NCI-H128 (cell line): Measurements from ENCODE around the gene CLDN15.
"Not testable (repeated sequence)": the region's sequence is repeated elsewhere in the genome, so short reads cannot be mapped to it uniquely, and the experiment has no call there.

Experiments
- DNase-seq: peaks from one replicate; lab custom pipeline; 2025; ENCODE audit not compliant: unreplicated experiment; lab: John Stamatoyannopoulos, UW

The CLDN15 gene

DNA sequence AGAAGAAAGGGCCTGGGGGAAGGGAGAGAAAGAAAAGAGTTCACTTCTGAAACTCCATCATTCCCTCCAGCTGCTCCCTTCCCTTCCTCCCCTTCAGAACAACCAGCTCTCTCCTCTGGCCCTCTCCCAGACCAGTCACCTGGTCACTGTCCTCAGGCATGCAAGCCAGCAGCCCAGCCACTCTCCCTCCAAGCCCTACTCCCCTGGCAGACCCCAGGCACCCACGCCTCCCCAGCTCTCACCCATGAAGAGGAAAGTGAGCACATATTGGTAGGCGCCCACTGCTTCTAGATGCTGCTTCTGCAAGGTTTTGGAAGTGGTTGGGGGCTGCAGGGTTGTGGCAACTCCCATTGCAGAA lies 37.1 kb downstream of the CLDN15 start:
- no peak for DNase-seq

DNA sequence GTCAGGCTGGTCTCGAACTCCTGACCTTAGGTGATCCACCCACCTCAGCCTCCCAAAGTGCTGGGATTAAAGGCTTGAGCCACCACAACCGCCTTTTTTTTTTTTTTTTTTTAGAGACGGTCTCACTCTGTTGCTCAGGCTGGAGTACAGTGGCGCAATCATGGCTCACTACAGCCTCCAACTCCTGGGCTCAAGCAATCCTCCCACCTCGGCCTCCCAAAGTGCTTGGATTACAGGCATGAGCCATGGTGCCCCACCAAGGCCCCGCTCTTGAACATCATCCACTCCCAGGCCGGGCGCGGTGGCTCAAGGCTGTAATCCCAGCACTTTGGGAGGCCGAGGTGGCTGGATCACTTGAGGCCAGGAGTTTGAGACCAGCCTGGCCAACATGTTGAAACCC lies 38.1 kb downstream of the CLDN15 start:
- not testable (repeated sequence) for DNase-seq

DNA sequence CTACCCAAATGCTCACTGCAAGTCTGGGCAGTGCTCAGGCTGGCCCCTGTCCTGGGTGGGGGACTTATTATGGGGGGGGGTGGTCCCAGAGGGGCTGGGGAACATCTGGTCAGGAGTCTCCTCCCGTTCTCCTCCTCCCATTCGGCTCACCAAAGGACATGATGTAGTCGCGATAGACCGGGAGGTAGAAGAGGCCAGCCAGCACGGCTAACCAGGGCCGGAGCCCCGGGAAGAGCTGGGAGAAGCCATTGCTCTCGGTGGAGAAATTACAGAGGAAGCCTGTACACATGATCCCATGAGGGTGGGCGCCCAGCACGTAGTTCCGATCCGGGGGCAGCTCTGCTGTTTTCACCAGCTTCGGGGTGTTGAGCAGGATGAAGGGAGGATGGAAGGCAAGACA lies 39.1 kb downstream of the CLDN15 start:
- no peak for DNase-seq

DNA sequence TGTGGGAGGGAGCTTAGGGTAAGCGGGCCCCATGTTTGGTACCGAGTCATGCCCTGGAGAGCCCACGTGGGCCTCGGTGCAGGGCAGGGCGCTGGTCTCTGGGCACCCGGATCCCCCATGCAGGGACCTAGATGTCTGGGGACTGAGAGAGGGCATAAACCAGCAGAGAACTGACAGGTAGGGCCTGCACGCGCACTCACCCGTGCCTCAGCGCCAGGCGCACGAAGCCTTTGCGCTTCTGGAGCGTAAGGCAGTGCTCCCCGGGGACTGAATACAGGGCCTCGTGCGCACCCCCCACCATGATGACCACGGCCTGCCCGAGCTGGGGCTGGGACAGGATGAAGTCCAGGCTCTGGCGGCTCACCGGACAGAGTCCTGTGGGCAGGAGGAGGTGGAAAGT lies 39.6 kb downstream of the CLDN15 start:
- no peak for DNase-seq

DNA sequence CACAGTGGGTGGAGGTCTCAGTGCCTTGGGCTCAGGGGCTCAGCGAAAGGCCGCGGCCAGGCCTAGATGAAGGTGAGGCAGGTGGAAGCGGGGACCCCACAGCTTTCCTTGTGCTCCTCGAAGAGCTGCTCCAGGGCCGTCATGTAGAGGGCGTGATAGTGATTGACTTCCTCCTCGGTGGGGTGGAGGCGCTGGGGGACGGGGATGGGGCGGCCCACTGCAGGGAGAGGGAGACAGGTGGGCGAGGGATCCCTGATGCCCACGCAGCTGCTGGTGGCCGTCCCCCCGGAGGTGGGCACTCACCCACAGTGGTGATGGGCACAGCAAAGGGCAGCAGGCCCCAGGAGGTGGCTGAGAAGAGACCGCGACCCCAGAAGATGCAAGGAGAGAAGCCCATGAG lies 41.7 kb downstream of the CLDN15 start:
- DNase-seq = no peak

DNA sequence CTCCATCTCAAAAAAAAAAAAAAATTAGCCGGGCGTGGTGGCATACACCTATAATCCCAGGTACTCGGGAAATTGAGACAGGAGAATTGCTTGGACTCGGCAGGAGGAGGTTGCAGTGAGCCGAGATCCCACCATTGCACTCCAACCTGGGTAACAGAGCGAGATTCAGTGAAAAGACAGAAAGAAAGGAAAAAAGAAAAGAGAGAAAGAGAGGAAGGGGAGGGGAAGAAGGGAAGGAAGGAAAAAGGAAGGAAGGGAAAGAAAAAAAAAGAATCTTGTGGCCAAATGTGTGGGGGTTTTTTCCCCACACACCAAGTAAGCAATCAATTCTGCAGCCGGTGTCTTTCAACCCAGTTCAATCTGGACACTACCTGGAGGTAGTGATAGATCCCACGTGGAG lies 48.5 kb downstream of the CLDN15 start:
- DNase-seq = no peak

DNA sequence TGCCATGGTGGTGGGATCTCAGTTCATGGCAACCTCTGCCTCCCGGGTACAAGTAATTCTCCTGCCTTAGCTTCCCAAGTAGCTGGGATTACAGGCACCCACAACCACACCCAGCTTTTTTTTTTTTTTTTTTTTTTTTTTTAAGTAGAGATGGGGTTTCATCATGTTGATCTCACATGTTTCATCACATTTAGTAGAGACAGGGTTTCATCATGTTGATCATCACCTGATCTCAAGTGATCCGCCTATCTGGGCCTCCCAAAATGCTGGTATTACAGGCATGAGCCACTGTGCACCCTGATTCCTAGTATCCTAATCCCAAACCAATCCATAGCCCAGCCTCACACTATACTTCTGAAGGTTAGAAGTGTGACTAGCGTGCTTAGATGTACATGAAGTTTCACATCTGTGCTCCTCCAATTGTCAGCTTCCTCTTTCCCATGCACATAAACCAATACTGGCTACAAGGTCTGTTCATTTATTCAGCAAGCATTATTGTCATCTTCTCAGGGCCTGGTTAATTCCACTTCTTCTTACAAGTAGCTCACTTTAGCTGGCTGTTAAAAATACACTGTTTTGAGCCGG lies 50.7 kb downstream of the CLDN15 start:
- DNase-seq = no peak

DNA sequence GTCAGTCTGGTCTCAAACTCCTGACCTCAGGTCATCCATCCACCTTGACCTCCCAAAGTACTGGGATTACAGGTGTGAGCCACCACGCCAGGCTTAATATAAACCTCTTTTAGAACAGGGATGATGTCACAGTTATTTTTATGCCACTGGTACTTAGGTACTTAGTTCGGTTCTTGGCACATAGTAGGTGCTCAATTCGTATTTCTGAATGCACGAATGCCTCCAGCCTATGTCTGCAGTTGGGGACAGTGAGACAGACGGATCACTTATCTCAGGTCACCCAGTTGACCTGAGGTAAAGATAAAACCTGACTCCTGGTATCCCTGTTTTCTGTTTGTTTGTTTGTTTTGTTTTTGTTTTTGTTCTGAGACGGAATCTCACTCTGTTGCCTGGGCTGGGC lies 51.4 kb downstream of the CLDN15 start:
- DNase-seq = no peak

DNA sequence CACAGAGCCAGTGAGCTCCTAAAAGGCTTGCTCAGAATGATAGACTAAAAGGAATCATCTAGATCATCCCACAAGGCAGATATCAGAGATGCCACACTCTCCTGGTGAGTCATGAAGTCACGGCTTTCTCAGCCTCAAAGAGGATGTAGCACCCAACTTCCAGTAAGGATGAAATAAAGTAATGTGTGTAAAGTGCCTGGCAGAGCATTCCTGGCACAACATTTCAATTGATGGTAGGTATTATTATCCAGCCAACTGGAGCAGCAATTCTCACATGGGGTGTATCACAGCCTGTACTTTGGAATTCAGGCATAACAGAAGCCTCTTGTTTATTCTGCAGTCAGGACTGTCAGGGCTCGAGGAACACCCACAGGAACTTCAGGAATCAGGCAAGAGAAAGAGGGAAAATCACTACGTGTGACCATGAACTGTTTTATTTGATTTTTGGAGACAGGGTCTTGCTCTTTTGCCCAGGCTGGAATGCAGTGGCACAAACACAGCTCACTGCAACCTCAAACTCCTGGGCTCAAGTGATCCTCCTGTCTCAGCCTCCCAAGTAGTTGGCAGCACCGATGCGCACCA lies 52.3 kb downstream of the CLDN15 start:
- DNase-seq = no peak
